Measurements from ENCODE around the gene CLSTN1. TPM values are rescaled to one million over a fixed set of nuclear protein-coding genes. Genes with fewer than 3 reads are reported as not detected.

The CLSTN1 gene
- total and polyA plus RNA-seq, 12 donors, result 37.1 to 79.8 (median 63.8) TPM

DNA sequence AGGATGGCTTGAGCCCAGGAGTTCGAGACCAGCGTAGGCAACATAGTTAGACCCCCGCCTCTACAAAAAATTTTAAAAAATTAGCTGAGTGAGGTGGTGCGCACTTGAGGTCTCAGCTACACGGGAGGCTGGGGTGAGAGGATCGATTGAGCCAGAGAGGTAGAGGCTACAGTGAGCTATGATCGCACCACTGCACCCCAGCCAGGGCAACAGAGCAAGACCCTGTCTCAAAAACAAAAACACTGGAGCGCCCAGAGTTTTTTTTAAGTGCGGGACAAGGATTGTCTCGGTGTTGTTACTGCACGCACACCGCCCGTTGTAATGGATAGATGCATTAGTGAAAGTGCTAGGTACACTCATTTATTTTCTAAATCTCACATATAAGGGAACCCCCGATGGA, 135.2 kb downstream of the CLSTN1 start:
- Histone ChIP-seq H3K27ac (peak overlapping the region in 1 of 10 donors; percentile 62), H3K27me3 (no peaks in the 10 kb centered on the region), H3K9me3 (no peaks in the 10 kb centered on the region), H3K4me3 (peak overlapping the region; percentile 47 to 82 (median 68)), H3K4me1 (peaks cover 5 to 73% (median 35%) of the 10 kb centered on the region in 9 donors), H3K36me3 (peaks cover 0 to 18% (median 0%) of the 10 kb centered on the region in 9 donors)
- ATAC-seq (no peak), DNase-seq (no peak)
- whole genome bisulfite sequencing, 2 donors, result 50% methylated on average over 14 of the region's 14 CpGs
- intact Hi-C loops (cut with DNase I), result loop anchor here in 1 of 10 donors (10.0 kb wide), 1 partner anchor 64 kb away; no protein-coding TSS in a partner anchor
- TF ChIP-seq, protein P1, sequence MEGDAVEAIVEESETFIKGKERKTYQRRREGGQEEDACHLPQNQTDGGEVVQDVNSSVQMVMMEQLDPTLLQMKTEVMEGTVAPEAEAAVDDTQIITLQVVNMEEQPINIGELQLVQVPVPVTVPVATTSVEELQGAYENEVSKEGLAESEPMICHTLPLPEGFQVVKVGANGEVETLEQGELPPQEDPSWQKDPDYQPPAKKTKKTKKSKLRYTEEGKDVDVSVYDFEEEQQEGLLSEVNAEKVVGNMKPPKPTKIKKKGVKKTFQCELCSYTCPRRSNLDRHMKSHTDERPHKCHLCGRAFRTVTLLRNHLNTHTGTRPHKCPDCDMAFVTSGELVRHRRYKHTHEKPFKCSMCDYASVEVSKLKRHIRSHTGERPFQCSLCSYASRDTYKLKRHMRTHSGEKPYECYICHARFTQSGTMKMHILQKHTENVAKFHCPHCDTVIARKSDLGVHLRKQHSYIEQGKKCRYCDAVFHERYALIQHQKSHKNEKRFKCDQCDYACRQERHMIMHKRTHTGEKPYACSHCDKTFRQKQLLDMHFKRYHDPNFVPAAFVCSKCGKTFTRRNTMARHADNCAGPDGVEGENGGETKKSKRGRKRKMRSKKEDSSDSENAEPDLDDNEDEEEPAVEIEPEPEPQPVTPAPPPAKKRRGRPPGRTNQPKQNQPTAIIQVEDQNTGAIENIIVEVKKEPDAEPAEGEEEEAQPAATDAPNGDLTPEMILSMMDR (IDR thresholded peaks at IDR 0.05), result no peak

DNA sequence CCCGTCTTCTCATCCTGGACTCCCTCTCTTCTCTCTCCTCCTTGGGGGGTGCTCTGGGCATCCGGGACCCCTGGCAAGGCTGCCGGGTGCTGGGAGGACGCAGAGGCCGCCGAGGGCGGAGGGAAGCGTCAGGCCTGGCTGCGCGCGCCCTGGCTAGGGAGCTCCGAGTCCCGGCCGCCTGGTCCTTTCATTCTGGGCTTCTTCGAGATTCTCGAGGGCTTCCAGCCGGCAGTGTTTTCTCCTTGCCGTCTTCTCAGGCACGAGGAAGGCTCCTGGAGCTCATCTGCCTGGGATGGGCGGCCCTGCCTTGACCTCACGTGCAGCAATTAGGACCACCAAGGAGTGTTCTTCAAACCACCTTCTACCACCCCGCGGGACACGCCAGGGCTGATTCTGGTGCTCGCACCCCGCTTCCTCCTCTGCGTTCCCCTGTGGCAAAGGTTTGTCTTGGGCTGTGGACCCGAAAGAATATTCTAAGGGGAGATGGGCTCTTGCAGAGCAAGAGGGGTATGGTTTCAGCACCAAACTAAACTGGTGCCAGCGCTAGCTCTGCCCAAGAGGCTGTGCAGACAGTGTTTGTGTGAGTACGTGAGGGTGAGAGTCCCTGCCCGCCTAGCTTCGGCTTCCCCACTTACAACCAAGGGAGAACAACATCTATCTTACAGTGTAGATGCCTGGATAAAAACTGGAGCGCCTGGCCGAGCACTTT, 135.7 kb downstream of the CLSTN1 start:
- no peaks in the 10 kb centered on the region for H3K9me3 ChIP-seq
- peaks cover 0 to 15% (median 0%) of the 10 kb centered on the region in 9 donors for H3K36me3 ChIP-seq
- no peaks in the 10 kb centered on the region for H3K27me3 ChIP-seq
- H3K4me3 ChIP-seq, result peak overlapping the region; percentile 29 to 82 (median 64)
- DNase-seq, result no peak
- peaks cover 5 to 73% (median 35%) of the 10 kb centered on the region in 9 donors for H3K4me1 ChIP-seq
- intact Hi-C loops (cut with DNase I), result loop anchor here in 1 of 10 donors (10.0 kb wide), 1 partner anchor 63 kb away; no protein-coding TSS in a partner anchor
- 4 to 5% methylated on average over 34 of the region's 34 CpGs for WGBS, 2 donors
- H3K27ac ChIP-seq, result peak overlapping the region in 3 of 10 donors; percentile 1 to 62 (median 25)
- TF ChIP-seq, protein P1 (IDR thresholded peaks at IDR 0.05), result no peak
- peak in 6 of 8 donors; percentile 23 to 48 (median 38) for ATAC-seq

DNA sequence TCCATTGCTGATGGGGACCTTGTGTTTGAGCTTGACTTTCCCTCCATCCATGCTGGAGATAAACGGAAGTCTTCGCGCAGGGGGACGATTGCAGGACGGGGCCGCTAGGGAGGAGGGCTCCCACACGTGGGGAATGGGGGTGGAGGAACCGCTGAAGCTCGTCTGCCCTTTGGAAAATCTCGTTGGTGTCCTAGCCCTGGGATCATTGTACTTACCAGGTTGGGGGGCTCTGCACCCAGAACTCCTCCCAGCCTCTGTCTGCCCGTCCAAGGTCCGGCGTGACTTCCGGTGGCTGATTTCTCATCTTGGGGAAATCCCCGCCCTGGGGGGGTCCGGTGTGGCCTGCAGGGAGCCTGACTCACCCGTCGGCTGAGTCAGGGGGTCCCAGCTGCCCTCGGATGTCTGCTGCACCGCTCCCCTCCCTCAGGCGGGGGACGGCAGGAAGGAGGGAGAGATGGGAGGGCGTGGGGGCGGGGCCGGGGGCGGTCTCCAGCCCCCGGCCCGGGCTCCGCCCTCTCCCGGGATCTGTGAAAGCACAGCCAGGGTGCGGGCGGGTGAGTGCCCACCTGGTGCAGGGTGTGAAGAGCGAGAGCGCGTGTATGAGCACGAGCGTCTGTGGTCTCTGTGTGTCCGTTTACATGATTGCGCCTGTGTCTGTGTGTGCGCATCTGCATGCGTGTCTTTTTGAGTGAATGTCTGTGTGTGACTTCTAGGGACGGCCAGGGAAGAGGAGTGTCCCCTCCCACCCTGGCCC, 136.5 kb downstream of the CLSTN1 start:
- H3K27me3 ChIP-seq, result no peaks in the 10 kb centered on the region
- 1% methylated on average over 36 to 42 of the region's 42 CpGs for WGBS, 2 donors
- DNase-seq (peak; percentile 24 to 32), ATAC-seq (peak; percentile 26 to 61 (median 50))
- H3K36me3 ChIP-seq, result peaks cover 0 to 7% (median 0%) of the 10 kb centered on the region in 9 donors
- peak overlapping the region; percentile 29 to 82 (median 64) for H3K4me3 ChIP-seq
- H3K9me3 ChIP-seq, result no peaks in the 10 kb centered on the region
- TF ChIP-seq, protein P1 (IDR thresholded peaks at IDR 0.05), result no peak
- intact Hi-C loops (cut with DNase I), result loop anchor here in 1 of 10 donors (10.0 kb wide), 1 partner anchor 62 kb away; no protein-coding TSS in a partner anchor
- H3K4me1 ChIP-seq, result peaks cover 5 to 73% (median 35%) of the 10 kb centered on the region in 9 donors
- H3K27ac ChIP-seq, result peak overlapping the region in 6 of 10 donors; percentile 1 to 62 (median 28)

DNA sequence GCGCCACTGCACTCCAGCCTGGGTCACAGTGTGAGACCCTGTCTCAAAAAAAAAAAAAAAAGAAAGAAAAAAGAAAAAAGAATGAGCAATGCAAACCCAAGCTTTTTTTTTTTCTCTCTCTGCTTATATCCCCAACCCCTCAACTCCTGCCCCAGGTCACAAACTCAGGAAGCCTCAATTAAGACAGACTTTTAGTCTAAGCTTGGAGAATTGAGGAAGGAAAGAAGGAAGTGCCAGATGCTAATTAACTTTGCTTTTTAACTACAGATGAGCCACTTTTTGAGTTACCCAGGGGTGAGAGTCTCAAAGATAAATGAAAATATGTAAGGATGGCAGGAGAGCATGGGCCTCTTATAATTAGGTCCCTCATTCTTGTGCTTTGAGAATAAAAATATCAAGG, 139.0 kb downstream of the CLSTN1 start:
- DNase-seq (no peak), ATAC-seq (no peak)
- peaks cover 2 to 54% (median 26%) of the 10 kb centered on the region in 9 donors for H3K4me1 ChIP-seq
- 92 to 100% methylated on average over 1 of the region's 1 CpG for WGBS, 2 donors
- H3K27me3 ChIP-seq, result no peaks in the 10 kb centered on the region
- H3K4me3 ChIP-seq, result no peak overlapping the region
- H3K27ac ChIP-seq, result no peak overlapping the region
- H3K36me3 ChIP-seq, result no peaks in the 10 kb centered on the region
- intact Hi-C loops (cut with DNase I), result loop anchor here in 1 of 10 donors (10.0 kb wide), 1 partner anchor 60 kb away; no protein-coding TSS in a partner anchor
- TF ChIP-seq, protein P1 (IDR thresholded peaks at IDR 0.05), result no peak
- no peaks in the 10 kb centered on the region for H3K9me3 ChIP-seq

All from heart right ventricle (tissue), 16 donors.